K562 (cell line): Measurements from ENCODE around the gene COLEC12. TPM values are rescaled to one million over a fixed set of nuclear protein-coding genes. Genes with fewer than 3 reads are reported as not detected.

Experiments
- ATAC-seq: fragments of 200-7000 bp; cut with Tn5 transposase; 3 replicates; pipeline ENCODE4 v1.9.1; 2020; ENCODE audit warnings: moderate library complexity
- BruUV-seq: library from RNA; stranded (reverse); fragments of 400-500 nt; replicated peaks from 2 replicates; lab custom pipeline; 2021; lab: Mats Ljungman, UMichigan
- CTCF ChIA-PET: fragments of 300-600 bp; formaldehyde crosslinking; extraction: SDS; loops from one replicate; lab custom pipeline; 2021; ENCODE audit warnings: low intra/inter-chr PET ratio; lab: Yijun Ruan, JAX
- POLR2A ChIA-PET: fragments of 300-600, 350-650 bp; sonication (Branson Sonifier 250); formaldehyde crosslinking; extraction: SDS; loops from one replicate; lab custom pipeline; 2021; ENCODE audit warnings: antibody characterized with exemption, inconsistent platforms; lab: Yijun Ruan, JAX
- DNase-seq, 4 experiments: peaks; one replicate each; pipeline versions ENCODE4 v3.0.0 to v3.0.0-alpha.2; 2011 to 2018; ENCODE audit warnings: low spot score in 3 of 4, mixed read lengths in 3 of 4; ENCODE audit errors: extremely low read depth in 1 of 4
- FAIRE-seq: peaks from 2 replicates; lab custom pipeline; 2011; peaks lifted over from hg19 to GRCh38; lab: Jason Lieb, UNC
- H2AFZ ChIP-seq: 2 replicates; pipeline ENCODE4 v1.6.0; 2011; ENCODE audit warnings: low read depth, low read length, control low read depth, inconsistent platforms
- H3K27ac ChIP-seq: fragments of 200-600 bp; 3 replicates; pipeline ENCODE4 v1.8.0; 2011; ENCODE audit warnings: low read depth, mild to moderate bottlenecking, control low read depth, inconsistent platforms, low read length, moderate library complexity, mixed read lengths; ENCODE audit errors: extremely low read depth
- H3K27me3 ChIP-seq, 2 experiments: fragments of 300-600 bp in 1 of 2; 2 replicates in 1 of 2; 3 replicates in 1 of 2; pipeline versions ENCODE4 v1.6.0 to v1.8.0; 2011; ENCODE audit warnings: inconsistent platforms in 2 of 2, low read length in 2 of 2, mild to moderate bottlenecking in 1 of 2, mixed read lengths in 1 of 2, moderate library complexity in 1 of 2; ENCODE audit not compliant: control insufficient read depth in 2 of 2, insufficient read depth in 2 of 2
- H3K36me3 ChIP-seq: fragments of 300-600 bp; 3 replicates; pipeline ENCODE4 v1.8.0; 2011; ENCODE audit warnings: mild to moderate bottlenecking, low read length, inconsistent platforms; ENCODE audit not compliant: control insufficient read depth, insufficient read depth
- H3K4me1 ChIP-seq, 2 experiments: fragments of 200-600 bp in 1 of 2; replicated peaks in 1 of 2; 2 replicates in 1 of 2; 3 replicates in 1 of 2; pipeline versions ENCODE4 v1.5.1 to v1.8.0; 2011; ENCODE audit warnings: inconsistent platforms in 2 of 2, low read length in 2 of 2, mild to moderate bottlenecking in 1 of 2, mixed read lengths in 1 of 2, moderate library complexity in 1 of 2; ENCODE audit not compliant: control insufficient read depth in 2 of 2, insufficient read depth in 2 of 2
- H3K4me2 ChIP-seq: 2 replicates; pipeline ENCODE4 v1.6.1; 2011; ENCODE audit warnings: low read length, control low read depth, inconsistent platforms, mixed read lengths; ENCODE audit not compliant: insufficient read depth
- H3K4me3 ChIP-seq: fragments of 200-600 bp; sonication (generic), shearing (Covaris generic); 2 replicates; pipeline ENCODE4 v1.5.1; 2016; ENCODE audit warnings: control low read depth, inconsistent platforms
- H3K79me2 ChIP-seq: fragments of 200-600 bp; 3 replicates; pipeline ENCODE4 v1.8.0; 2011; ENCODE audit warnings: low read length, inconsistent platforms; ENCODE audit not compliant: control insufficient read depth, insufficient read depth
- H3K9ac ChIP-seq, 2 experiments: 2 replicates each; pipeline versions ENCODE4 v1.6.0 to v1.6.1; 2011; ENCODE audit warnings: low read depth in 2 of 2, low read length in 2 of 2, control low read depth in 1 of 2, inconsistent platforms in 1 of 2, mild to moderate bottlenecking in 1 of 2, mixed read lengths in 1 of 2; ENCODE audit not compliant: insufficient read depth in 1 of 2
- H3K9me1 ChIP-seq: one replicate; pipeline ENCODE4 v1.6.0; 2011; ENCODE audit warnings: inconsistent platforms, mild to moderate bottlenecking, low read length, moderate library complexity; ENCODE audit not compliant: control insufficient read depth, insufficient read depth
- H3K9me3 ChIP-seq: replicated peaks from 2 replicates; pipeline ENCODE4 v1.5.1; 2011; ENCODE audit warnings: low read depth, low read length, inconsistent platforms; ENCODE audit not compliant: control insufficient read depth, insufficient read depth
- H4K20me1 ChIP-seq: replicated peaks from 2 replicates; pipeline ENCODE4 v1.6.1; 2011; ENCODE audit warnings: low read length, inconsistent platforms, mixed read lengths; ENCODE audit not compliant: control insufficient read depth, insufficient read depth
- IFI16 ChIP-seq: fragments of 250-450 bp; sonication (Bioruptor Pico); IDR thresholded peaks from 2 replicates; pipeline ENCODE4 v2.1.2; 2022; ENCODE audit warnings: mild to moderate bottlenecking, inconsistent platforms
- NBN ChIP-seq: fragments of 450-650 bp; IDR thresholded peaks from 2 replicates; pipeline ENCODE4 v1.6.1; 2016; ENCODE audit warnings: low read depth, mild to moderate bottlenecking
- WGBS: fragments of 100-300 bp; shearing (Covaris generic); methylation state at CpG from one replicate; pipeline ENCODE4 v1.1.6; 2016; ENCODE audit warnings: low coverage, mixed read lengths; ENCODE audit not compliant: insufficient coverage; ENCODE audit errors: missing lambda C conversion rate; 5-methylcytosine and 5-hydroxymethylcytosine counted together
- in situ Hi-C: fragments of 300-500 bp; cut with MboI; formaldehyde crosslinking; loops from 4 replicates; pipeline ENCODE4 v1.15.0; 2018; ENCODE audit warnings: inconsistent platforms, mixed read lengths
- intact Hi-C: fragments of 100-400 bp; cut with micrococcal nuclease; formaldehyde crosslinking; loops from 2 replicates; pipeline ENCODE4 v1.14.2; 2022
- polyA plus RNA-seq, 8 experiments: library from polyadenylated mRNA; depleted of rRNA in 4 of 8; stranded (reverse) in 5 of 8; unstranded in 3 of 8; fragments of >200 nt; fragmentation: Nextera tagmentation in 2 of 8; fragmentation: Illumina TruSeq in 1 of 8; extraction: Ambion mirVana in 2 of 8; extraction: Trizol in 1 of 8; gene quantifications; 2 replicates each; pipeline versions ENCODE4 v1.2.1 to v1.2.3, GENCODE V29; 2011 to 2014; ENCODE audit warnings: inconsistent platforms in 1 of 8, missing spikeins in 1 of 8
- total RNA-seq, 7 experiments: library from RNA; depleted of rRNA in 6 of 7; stranded (reverse); fragments of >200 nt in 6 of 7; fragmentation: Illumina TruSeq in 2 of 7; extraction: Trizol in 2 of 7; gene quantifications; 2 replicates each; pipeline versions ENCODE4 v1.2.1 to v1.2.3, GENCODE V29; 2011 to 2021; ENCODE audit warnings: low replicate concordance in 1 of 7
- TF ChIP-seq, protein P1 (sequence below), 2 experiments: fragments of 450-650 bp in 1 of 2; sonication (generic) in 1 of 2; formaldehyde crosslinking in 1 of 2; IDR thresholded peaks; 2 replicates each; pipeline versions ENCODE4 v1.7.1 to v1.9.0; 2016 to 2022; ENCODE audit warnings: inconsistent platforms in 1 of 2, mild to moderate bottlenecking in 1 of 2, missing genetic modification reagents in 1 of 2

Gene COLEC12
- total and polyA plus RNA-seq, 9 of the 15 experiments (the other 6 are each of a cell fraction or from before 2014, with no cell fraction given), result 0.04 TPM; not detected in 8

DNA sequence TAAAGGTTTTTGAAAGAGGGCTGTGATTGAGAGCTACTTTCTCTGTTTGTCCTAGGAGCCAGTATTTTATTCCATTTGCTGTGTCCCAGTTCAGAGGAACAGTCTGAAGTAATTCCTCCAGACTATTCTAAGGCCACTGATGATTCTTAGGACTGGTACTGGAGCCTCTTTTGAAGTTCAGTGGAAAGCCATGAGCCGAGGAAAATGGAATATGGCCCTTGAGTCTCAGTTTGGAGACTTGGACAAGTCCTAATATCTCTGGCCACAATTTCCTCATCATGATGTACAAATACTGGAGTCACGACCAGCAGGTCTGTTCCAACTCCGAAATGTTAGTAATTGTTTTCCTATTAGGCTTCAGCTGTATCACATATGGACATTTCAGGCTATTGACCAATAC, 7.1 kb upstream of the COLEC12 start:
- no peaks in the 10 kb centered on the region for H3K36me3 ChIP-seq
- POLR2A ChIA-PET, result no interaction called here
- intact Hi-C loops (no loop called here), in situ Hi-C loops (no loop called here)
- 0% methylated on average over 3 of the region's 3 CpGs for WGBS
- CTCF ChIA-PET, result no interaction called here
- BruUV-seq, result no TSS peak
- no peaks in the 10 kb centered on the region for H3K9me1 ChIP-seq
- no peaks in the 10 kb centered on the region for H3K4me1 ChIP-seq
- no peak for DNase-seq
- no peak overlapping the region for H2AFZ ChIP-seq
- H3K9me3 ChIP-seq, result no peaks in the 10 kb centered on the region
- FAIRE-seq, result no peak
- no peak for TF ChIP-seq NBN
- TF ChIP-seq IFI16 (CRISPR knock-in tag), result no peak
- TF ChIP-seq, protein P1, sequence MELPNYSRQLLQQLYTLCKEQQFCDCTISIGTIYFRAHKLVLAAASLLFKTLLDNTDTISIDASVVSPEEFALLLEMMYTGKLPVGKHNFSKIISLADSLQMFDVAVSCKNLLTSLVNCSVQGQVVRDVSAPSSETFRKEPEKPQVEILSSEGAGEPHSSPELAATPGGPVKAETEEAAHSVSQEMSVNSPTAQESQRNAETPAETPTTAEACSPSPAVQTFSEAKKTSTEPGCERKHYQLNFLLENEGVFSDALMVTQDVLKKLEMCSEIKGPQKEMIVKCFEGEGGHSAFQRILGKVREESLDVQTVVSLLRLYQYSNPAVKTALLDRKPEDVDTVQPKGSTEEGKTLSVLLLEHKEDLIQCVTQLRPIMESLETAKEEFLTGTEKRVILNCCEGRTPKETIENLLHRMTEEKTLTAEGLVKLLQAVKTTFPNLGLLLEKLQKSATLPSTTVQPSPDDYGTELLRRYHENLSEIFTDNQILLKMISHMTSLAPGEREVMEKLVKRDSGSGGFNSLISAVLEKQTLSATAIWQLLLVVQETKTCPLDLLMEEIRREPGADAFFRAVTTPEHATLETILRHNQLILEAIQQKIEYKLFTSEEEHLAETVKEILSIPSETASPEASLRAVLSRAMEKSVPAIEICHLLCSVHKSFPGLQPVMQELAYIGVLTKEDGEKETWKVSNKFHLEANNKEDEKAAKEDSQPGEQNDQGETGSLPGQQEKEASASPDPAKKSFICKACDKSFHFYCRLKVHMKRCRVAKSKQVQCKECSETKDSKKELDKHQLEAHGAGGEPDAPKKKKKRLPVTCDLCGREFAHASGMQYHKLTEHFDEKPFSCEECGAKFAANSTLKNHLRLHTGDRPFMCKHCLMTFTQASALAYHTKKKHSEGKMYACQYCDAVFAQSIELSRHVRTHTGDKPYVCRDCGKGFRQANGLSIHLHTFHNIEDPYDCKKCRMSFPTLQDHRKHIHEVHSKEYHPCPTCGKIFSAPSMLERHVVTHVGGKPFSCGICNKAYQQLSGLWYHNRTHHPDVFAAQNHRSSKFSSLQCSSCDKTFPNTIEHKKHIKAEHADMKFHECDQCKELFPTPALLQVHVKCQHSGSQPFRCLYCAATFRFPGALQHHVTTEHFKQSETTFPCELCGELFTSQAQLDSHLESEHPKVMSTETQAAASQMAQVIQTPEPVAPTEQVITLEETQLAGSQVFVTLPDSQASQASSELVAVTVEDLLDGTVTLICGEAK (IDR thresholded peaks at IDR 0.05), result no peak
- TF ChIP-seq, protein P1 (CRISPR knock-in tag; IDR thresholded peaks at IDR 0.05), result no peak
- no peak overlapping the region for H3K9ac ChIP-seq
- peaks cover 34 to 35% of the 10 kb centered on the region in 2 experiments for H3K27me3 ChIP-seq
- no peak overlapping the region for H3K4me2 ChIP-seq
- H4K20me1 ChIP-seq, result 0 out of 2 replicates have a peak, but pooled peaks cover 3% of the 10 kb centered on the region
- no peak overlapping the region for H3K27ac ChIP-seq
- ATAC-seq, result no peak
- no peaks in the 10 kb centered on the region for H3K79me2 ChIP-seq
- H3K4me3 ChIP-seq, result no peak overlapping the region
